MM.1S (cell line): ENCODE data around the gene CCDC171.

Experiments used
- DNase-seq: peaks from one replicate; pipeline ENCODE4 v3.0.0-alpha.2; 2015
- H2AFZ ChIP-seq: fragments of 300-600 bp; sonication (generic); 2 replicates; pipeline ENCODE4 v1.6.0; 2016; ENCODE audit warnings: antibody characterized with exemption, low read length
- H3F3A ChIP-seq: fragments of 300-600 bp; sonication (generic); 2 replicates; pipeline ENCODE4 v1.6.1; 2016; ENCODE audit warnings: mild to moderate bottlenecking, antibody characterized with exemption, low read length, moderate library complexity, mixed read lengths; ENCODE audit not compliant: insufficient read depth
- H3K27ac ChIP-seq: fragments of 300-600 bp; sonication (generic); 2 replicates; pipeline ENCODE4 v1.5.1; 2016; ENCODE audit warnings: mild to moderate bottlenecking, low read length
- H3K27me3 ChIP-seq: fragments of 300-600 bp; sonication (generic); replicated peaks from 2 replicates; pipeline ENCODE4 v1.6.0; 2016; ENCODE audit warnings: low read length; ENCODE audit not compliant: insufficient read depth
- H3K36me3 ChIP-seq: fragments of 300-600 bp; sonication (generic); replicated peaks from 2 replicates; pipeline ENCODE4 v1.6.1; 2016; ENCODE audit warnings: mild to moderate bottlenecking, low read length, mixed read lengths; ENCODE audit not compliant: insufficient read depth
- H3K4me1 ChIP-seq: fragments of 300-600 bp; sonication (generic); 2 replicates; pipeline ENCODE4 v1.6.1; 2016; ENCODE audit warnings: low read length, mixed read lengths
- H3K4me2 ChIP-seq: fragments of 300-600 bp; sonication (generic); 2 replicates; pipeline ENCODE4 v1.6.0; 2016; ENCODE audit warnings: low read depth, low read length
- H3K4me3 ChIP-seq: fragments of 300-600 bp; sonication (generic); 2 replicates; pipeline ENCODE4 v1.5.1; 2016; ENCODE audit warnings: low read length, mixed read lengths
- H3K79me2 ChIP-seq: fragments of 300-600 bp; sonication (generic); 2 replicates; pipeline ENCODE4 v1.6.1; 2016; ENCODE audit warnings: mixed run types, low read length, mixed read lengths
- H3K9ac ChIP-seq: fragments of 300-600 bp; sonication (generic); 2 replicates; pipeline ENCODE4 v1.6.1; 2016; ENCODE audit warnings: low read length, mixed read lengths
- H3K9me2 ChIP-seq: fragments of 300-600 bp; sonication (generic); replicated peaks from 2 replicates; pipeline ENCODE4 v1.6.1; 2016; ENCODE audit warnings: mild to moderate bottlenecking, low read length, mixed read lengths; ENCODE audit not compliant: insufficient read depth
- H3K9me3 ChIP-seq: fragments of 300-600 bp; sonication (generic); replicated peaks from 2 replicates; pipeline ENCODE4 v1.6.1; 2016; ENCODE audit warnings: mild to moderate bottlenecking, low read length, mixed read lengths; ENCODE audit not compliant: insufficient read depth
- H4K20me1 ChIP-seq: fragments of 300-600 bp; sonication (generic); 2 replicates; pipeline ENCODE4 v1.6.1; 2016; ENCODE audit warnings: mild to moderate bottlenecking, low read length, moderate library complexity, mixed read lengths; ENCODE audit not compliant: insufficient read depth
- CTCF ChIP-seq: fragments of 300-600 bp; sonication (generic); IDR thresholded peaks from 2 replicates; pipeline ENCODE4 v1.5.1; 2016; ENCODE audit warnings: antibody characterized with exemption, low read length, mixed read lengths
- EZH2 ChIP-seq: fragments of 300-600 bp; sonication (generic); optimal IDR thresholded peaks from 2 replicates; pipeline ENCODE3; 2017; ENCODE audit warnings: low read depth, mild to moderate bottlenecking, antibody characterized with exemption, low read length, mixed read lengths
- EZH2phosphoT487 ChIP-seq: fragments of 300-600 bp; sonication (generic); IDR thresholded peaks from 2 replicates; pipeline ENCODE4 v1.6.1; 2018; ENCODE audit warnings: antibody characterized with exemption, low read length

The CCDC171 gene

GRCh38 chr9:15622318-15622971 lies 69.6 kb downstream of the CCDC171 start:
- H3F3A ChIP-seq = no peaks in the 10 kb centered on the region
- DNase-seq = peak; percentile 7
- no peak overlapping the region for H2AFZ ChIP-seq
- H3K4me2 ChIP-seq = no peak overlapping the region
- H3K79me2 ChIP-seq = no peaks in the 10 kb centered on the region
- no peaks in the 10 kb centered on the region for H3K27me3 ChIP-seq
- H3K9me3 ChIP-seq = no peaks in the 10 kb centered on the region
- H3K4me3 ChIP-seq = no peak overlapping the region
- TF ChIP-seq EZH2 (no peak), EZH2phosphoT487 (no peak), CTCF (no peak; the same call in 1 of the 2 replicates)
- H3K36me3 ChIP-seq = no peaks in the 10 kb centered on the region
- H3K9me2 ChIP-seq = no peaks in the 10 kb centered on the region
- no peaks in the 10 kb centered on the region for H3K4me1 ChIP-seq
- no peak overlapping the region for H3K27ac ChIP-seq
- no peaks in the 10 kb centered on the region for H4K20me1 ChIP-seq
- H3K9ac ChIP-seq = no peak overlapping the region

- Histone ChIP-seq H2AFZ (no peak overlapping the region), H3K4me2 (no peak overlapping the region), H4K20me1 (no peaks in the 10 kb centered on the region), H3F3A (no peaks in the 10 kb centered on the region), H3K27me3 (no peaks in the 10 kb centered on the region), H3K9ac (no peak overlapping the region), H3K9me2 (no peaks in the 10 kb centered on the region), H3K9me3 (no peaks in the 10 kb centered on the region), H3K27ac (no peak overlapping the region), H3K79me2 (no peaks in the 10 kb centered on the region), H3K4me3 (no peak overlapping the region), H3K4me1 (no peaks in the 10 kb centered on the region), H3K36me3 (no peaks in the 10 kb centered on the region)
- DNase-seq = no peak
- TF ChIP-seq CTCF = no peak
- no peak for TF ChIP-seq EZH2phosphoT487
- TF ChIP-seq EZH2 = no peak
These were observed 82.9 kb downstream of the CCDC171 start for GRCh38 chr9:15635752-15636151.

- no peaks in the 10 kb centered on the region for H3K27me3 ChIP-seq
- no peak overlapping the region for H3K9ac ChIP-seq
- H3K9me3 ChIP-seq = no peaks in the 10 kb centered on the region
- H4K20me1 ChIP-seq = no peaks in the 10 kb centered on the region
- H2AFZ ChIP-seq = no peak overlapping the region
- DNase-seq = no peak
- TF ChIP-seq EZH2phosphoT487 (no peak), EZH2 (no peak), CTCF (no peak)
- no peak overlapping the region for H3K4me2 ChIP-seq
- H3F3A ChIP-seq = no peaks in the 10 kb centered on the region
- H3K4me3 ChIP-seq = no peak overlapping the region
- H3K36me3 ChIP-seq = no peaks in the 10 kb centered on the region
- H3K4me1 ChIP-seq = no peaks in the 10 kb centered on the region
- no peaks in the 10 kb centered on the region for H3K79me2 ChIP-seq
- no peaks in the 10 kb centered on the region for H3K9me2 ChIP-seq
- H3K27ac ChIP-seq = no peak overlapping the region
These were observed 87.3 kb downstream of the CCDC171 start for GRCh38 chr9:15640121-15640520.
